Measurements from ENCODE around the gene ZBTB4. TPM values are rescaled to one million over a fixed set of nuclear protein-coding genes. Genes with fewer than 3 reads are reported as not detected.

The ZBTB4 gene
- total RNA-seq, 1 experiment from 2014 or later: 18.1 TPM

- no peak for DNase-seq (ENCODE audit: low read depth)
Measured at GRCh38 chr17:7443499-7444485, 35.6 kb downstream of the ZBTB4 start.

GRCh38 chr17:7442142-7442541, 37.3 kb downstream of the ZBTB4 start:
- no peak for DNase-seq (ENCODE audit: low read depth)

GRCh38 chr17:7441266-7441665, 38.2 kb downstream of the ZBTB4 start:
- no peak for DNase-seq (ENCODE audit: low read depth)

- peak; percentile 29 for DNase-seq (ENCODE audit: low read depth)
Measured at GRCh38 chr17:7440834-7441195, 38.6 kb downstream of the ZBTB4 start.

GRCh38 chr17:7440113-7440833, 39.2 kb downstream of the ZBTB4 start:
- no peak for DNase-seq (ENCODE audit: low read depth)

GRCh38 chr17:7439462-7440112, 39.8 kb downstream of the ZBTB4 start, which contains the start of gene FGF11:
Gene FGF11 (plus strand): TSS chr17:7439512. CDS start chr17:7439621, 109 bp downstream.
- no peak for DNase-seq (ENCODE audit: low read depth)

GRCh38 chr17:7438656-7439460, 40.6 kb downstream of the ZBTB4 start:
- DNase-seq (ENCODE audit: low read depth): no peak

GRCh38 chr17:7437950-7438614, 41.3 kb downstream of the ZBTB4 start:
- no peak for DNase-seq (ENCODE audit: low read depth)

- DNase-seq (ENCODE audit: low read depth): no peak
Measured at GRCh38 chr17:7437369-7437863, 42.0 kb downstream of the ZBTB4 start.

- DNase-seq (ENCODE audit: low read depth): peak; percentile 68
Measured at GRCh38 chr17:7436556-7437368, 42.7 kb downstream of the ZBTB4 start.

- no peak for DNase-seq (ENCODE audit: low read depth)
Measured at GRCh38 chr17:7435676-7436555, 43.5 kb downstream of the ZBTB4 start.

GRCh38 chr17:7432296-7432695, 47.1 kb downstream of the ZBTB4 start:
- no peak for DNase-seq (ENCODE audit: low read depth)

- no peak for DNase-seq (ENCODE audit: low read depth)
Measured at GRCh38 chr17:7431231-7431630, 48.2 kb downstream of the ZBTB4 start.

- DNase-seq (ENCODE audit: low read depth): no peak
Measured at GRCh38 chr17:7429722-7430121, 49.7 kb downstream of the ZBTB4 start.

GRCh38 chr17:7428557-7428956, 50.9 kb downstream of the ZBTB4 start, which contains the start of gene SPEM3:
Gene SPEM3 (plus strand): TSS chr17:7428857. CDS start chr17:7428903, 46 bp downstream.
- no peak for DNase-seq (ENCODE audit: low read depth)

GRCh38 chr17:7427549-7427948, 51.9 kb downstream of the ZBTB4 start:
- DNase-seq (ENCODE audit: low read depth): no peak

- DNase-seq (ENCODE audit: low read depth): no peak
Measured at GRCh38 chr17:7426896-7427489, 52.4 kb downstream of the ZBTB4 start.

Data from HT1080 (cell line).